ENCODE results near the gene LDLRAD4.

The LDLRAD4 gene

DNA sequence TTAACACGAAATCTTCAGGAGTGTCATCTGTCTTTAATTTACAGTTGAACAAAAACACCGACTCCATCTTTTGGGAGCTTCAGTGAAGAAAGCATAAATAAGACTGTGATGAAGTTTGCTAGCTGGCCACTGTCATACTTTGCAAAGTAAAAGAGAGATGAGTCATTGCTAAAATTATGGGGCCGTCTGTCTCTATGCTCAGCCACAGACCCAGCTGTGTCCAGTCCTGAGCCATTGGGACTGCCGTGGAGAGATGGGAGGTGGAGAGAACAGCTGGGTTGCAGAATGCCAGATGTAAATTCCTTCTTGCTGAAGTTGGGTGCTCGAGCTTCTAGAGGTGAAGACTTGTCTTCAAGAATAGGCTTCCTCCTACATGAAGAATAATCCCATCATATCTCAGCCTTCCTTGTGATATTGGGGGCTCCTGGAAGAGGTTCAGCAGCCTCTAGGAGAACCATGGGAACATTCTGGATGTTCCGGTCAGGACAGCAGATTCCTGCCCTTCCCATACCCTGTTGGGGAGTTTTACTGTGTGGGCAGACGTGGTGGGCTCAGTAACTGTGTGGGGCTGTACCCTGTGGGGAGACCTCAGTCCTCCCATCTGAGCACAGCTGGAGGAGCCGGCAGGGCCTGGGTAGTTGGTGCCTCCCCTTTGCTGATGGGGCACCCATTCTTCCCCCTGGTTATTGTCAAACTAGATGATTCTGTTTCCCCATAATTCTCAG, 71.1 kb downstream of the LDLRAD4 start:
- no peak for DNase-seq

DNA sequence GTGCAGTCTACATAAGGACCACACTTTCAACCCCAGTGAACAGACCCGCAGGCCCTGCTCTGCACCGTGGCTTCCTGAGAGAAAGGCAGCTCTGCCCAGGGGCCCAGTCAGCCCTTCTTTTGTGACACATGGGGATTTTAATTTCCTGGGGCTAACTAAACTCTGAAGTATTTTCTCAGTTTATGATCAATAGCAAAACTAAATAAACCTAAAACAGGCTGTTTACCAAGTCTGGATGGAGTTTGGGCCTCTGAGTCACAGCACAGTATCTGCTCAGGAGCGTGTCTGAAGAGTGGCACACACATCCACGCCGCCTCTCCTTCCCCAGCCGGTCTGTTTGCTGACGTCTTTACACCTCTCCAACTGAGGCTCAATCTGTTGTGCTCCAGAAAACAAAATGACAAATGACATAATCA, 72.3 kb downstream of the LDLRAD4 start:
- DNase-seq, result no peak

DNA sequence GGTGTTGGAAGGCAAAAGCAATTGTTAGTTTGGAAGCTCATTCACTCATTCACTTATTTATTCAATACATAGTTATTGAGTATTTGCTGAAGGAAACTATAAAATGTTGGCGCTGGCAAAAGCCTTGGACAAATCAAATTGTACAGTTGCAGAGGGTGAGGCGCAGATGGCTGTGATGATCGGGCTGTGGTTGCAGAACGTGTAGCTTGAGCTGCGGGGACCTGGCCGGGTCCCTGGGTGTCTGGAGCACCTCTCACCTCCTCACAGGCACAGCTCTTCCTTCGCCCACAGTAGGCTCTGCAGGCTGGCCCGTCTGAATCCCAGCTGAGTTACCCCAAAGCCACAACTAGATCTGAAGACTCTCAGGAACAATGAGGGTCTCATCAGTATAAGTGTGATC, 72.7 kb downstream of the LDLRAD4 start:
- no peak for DNase-seq

DNA sequence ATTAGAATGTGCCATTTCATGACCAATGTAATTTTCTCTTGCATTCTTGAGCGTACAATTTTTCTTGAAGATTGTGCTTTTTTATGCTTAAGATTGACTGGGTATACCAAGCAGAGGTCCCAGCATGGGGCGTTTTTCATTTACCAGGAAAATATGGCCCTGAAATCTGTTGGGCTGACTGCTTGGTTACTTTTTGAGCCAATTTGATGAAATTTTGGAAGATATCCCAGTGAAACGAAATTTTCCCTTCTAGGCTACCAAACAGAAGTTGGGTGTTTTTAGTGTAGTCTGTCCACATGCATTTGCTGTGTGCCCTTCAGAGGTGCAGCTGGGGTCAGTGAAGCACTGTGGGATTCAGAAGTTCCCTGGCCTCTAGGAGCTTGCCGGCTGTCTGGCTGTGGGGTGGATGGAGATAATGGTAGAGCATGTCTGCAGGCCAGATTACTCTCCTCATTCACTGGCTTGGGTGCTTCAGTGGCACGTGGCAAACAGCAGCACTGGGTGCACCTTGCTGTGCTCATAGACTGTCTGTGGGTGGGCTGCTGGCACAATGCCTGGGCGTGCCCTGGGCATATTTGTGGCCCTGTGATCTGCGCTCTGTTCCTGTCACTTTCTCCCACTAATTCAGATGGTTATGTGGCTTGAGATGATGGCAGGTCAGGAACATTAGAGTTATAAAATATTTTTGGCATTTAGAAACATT, 73.3 kb downstream of the LDLRAD4 start:
- no peak for DNase-seq

DNA sequence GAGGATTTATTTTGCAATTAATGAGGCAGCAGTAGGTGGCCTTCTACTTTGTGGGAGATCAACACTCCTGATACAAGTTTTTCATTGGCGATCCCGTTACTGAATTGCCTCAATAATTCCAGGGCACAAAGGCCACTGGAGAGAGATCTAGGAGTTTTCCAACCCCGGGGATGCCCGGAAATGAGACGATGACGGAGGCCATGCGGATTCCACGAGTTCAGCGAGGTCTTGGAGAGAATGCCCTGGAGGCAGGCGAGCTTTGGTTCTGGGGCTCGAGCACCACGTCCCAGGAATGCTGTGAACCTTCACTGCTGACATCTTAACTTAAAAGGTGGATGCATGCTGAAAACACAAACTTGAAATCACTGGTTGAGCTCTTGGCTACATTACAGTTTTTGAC, 74.2 kb downstream of the LDLRAD4 start:
- DNase-seq, result no peak

DNA sequence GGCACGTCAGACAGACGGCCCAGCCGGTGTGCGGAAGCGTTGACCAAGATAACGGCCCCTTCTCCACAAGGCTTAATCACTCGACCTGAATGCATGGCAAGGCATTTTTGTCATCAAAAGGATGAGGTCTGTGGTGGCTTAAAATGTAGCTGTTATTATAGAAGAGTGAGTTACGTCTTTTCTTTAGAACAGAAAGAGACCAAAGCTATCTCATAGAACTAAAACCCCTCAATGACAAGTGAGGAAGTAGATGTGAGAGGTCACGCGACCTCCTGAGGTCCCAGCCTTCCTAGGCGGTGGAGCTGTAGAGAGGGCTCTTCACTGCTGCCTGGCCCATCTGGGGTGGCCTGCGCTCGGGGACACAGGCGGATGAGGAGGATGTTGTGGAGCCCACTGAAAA, 75.7 kb downstream of the LDLRAD4 start:
- no peak for DNase-seq

DNA sequence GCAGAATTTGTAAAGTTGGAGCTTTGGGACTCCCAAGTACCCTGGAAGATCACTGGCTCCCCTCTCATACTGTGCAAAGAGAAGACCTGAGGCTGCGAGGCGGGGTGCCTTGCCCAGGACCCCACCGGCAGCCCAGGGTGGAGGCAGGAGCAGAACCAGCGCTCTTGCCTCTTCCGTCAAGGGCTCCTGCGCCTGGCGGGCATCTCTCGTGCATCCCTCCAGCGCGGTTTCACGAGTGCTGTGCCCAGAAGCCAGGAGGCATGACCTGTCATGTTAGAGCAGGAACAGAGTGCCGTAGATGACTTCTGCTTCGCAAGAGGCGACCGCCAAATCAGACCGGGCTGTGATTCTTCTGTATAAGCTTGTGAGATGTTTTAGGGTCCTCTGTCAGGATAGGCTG, 77.3 kb downstream of the LDLRAD4 start:
- DNase-seq, result no peak

DNA sequence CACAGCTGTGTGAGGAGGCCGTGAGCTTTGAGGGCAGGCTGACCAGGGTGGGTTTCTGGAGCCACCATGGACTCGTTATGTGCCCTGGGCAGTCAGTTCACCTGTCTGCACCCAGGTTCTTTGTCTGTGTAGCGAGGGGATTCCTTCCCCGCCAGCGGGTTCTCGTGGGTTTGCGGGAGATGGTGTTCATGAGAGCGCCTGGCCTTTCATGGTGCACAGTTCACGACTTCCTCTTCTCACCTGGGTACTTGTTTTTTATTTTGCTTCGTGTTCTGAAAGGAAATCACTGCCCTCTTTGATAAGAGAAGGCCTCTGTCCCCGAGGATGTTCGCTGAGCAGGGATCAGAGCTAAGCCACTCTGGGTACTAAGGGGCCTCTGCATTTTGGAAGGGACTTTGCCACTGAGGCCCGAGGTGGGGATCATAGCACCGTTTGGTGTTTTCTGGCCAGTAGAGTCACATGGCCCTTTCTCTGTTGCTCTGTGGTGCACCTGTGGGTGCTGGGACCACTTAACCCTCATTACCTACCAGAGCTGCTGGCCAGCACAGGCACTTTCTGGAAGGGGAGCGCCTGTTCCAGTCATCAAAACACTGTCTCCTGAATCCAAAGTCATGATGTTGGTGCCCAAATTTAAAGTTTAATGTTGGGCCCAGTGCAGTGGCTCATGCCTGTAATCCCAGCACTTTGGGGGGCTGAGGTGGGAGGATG, 78.5 kb downstream of the LDLRAD4 start:
- no peak for DNase-seq

DNA sequence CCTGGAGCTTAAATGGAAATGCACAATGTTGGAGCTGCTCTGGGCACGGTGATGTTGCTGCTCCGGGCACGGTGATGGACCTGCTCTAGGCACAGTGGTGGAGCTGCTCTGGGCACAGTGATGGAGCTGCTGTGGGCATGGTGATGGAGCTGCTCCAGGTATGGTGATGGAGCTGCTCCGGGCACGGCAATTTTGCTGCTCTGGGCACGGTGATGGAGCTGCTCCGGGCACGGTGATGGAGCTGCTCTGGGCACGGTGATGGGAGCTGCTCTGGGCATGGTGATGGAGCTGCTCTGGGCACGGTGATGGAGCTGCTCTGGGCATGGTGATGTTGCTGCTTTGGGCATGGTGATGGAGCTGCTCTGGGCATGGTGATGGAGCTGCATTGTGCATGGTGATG, 79.7 kb downstream of the LDLRAD4 start:
- no peak for DNase-seq

DNA sequence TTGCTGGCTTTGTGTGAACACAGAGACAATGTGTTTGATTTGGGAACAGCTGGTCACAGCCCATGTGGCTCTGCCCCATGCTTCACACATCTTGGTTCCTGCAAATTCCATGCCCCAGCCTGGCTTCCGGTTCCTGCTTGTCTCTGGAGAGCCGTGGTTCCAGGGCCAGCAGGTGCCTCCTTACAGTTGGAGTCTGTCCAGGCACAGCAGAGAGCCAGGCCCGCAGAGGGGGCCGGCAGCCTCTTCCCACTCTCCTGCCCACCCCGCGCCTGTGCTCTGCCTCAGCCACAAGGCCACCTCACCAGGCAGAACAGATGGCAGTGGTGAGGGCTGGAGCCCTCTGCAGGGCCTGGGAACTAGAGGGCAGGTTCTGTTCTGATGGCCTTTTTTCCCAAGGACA, 81.5 kb downstream of the LDLRAD4 start:
- DNase-seq, result no peak

DNA sequence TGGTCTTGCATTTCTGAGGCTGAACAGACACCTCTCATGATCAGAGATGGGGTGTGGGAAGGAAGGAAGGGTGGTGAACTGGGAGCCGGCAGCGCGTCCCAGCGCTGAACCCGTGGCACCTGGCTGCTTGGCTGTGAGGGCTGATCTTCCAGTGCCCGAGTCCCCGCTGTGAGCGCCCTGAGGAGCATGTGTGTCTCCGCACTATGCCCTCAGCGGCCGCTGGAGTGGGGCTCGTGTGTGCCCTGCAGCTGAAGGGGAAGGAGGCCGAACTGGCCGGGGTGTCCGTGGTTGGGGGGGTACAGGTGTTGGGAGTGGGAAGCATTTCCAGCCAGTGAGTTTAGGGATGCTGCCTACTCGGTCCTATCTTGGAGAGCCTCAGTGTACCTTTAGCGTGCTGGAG, 82.2 kb downstream of the LDLRAD4 start:
- DNase-seq, result no peak

DNA sequence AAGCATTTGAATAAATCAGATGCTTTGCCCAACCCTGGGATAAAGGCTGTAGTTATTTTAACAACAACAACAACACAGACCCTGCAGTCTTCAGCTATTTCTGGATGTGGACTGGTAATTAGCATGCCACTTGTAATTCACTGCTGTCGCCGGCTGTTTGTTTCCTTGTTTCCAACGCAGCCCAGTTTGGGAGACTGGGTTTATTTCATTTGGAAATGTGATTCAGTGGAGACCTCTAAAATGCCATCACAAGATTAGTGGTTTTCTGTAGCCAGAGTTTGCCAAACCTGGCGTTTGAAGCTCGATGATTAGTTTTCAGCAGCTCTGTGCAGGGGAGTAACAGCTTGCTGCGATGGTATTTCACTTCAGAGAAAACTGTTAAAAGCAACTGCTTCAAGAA, 83.5 kb downstream of the LDLRAD4 start:
- DNase-seq, result no peak

DNA sequence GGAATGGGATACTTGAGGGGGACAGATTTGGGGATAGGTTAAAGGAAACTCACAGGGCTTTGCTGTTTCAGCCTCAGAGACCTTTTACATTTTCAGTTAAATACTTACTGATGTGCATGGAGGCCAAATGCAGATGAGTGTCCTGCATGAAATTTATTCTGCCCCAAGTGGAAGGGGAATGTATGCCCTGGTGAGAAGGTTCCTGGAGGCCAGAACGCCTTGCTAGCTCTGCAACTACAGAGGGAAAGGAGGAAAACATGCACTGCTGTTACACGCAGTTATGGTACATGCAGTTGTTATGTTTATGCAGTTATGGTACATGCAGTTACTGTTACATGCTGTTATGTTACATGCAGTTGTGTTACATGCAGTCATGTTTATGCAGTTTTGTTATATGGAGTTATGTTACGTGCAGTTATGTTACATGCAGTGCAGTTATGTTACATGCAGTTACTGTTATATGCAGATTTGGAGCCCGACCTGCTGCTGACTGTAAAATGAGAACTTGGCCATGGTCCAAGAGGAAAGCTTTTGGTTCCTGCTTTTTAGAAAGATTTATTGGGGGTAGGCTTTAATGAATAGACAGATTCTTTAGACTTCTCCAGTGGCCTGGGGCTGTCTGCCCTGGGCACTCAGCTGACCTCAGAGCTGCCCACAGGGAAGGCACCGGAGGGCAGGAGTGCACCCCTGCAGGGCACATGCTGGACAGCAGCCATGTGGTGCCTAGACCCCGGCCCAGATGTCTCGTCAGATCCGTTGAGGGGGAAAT, 84.1 kb downstream of the LDLRAD4 start:
- DNase-seq, result no peak

DNA sequence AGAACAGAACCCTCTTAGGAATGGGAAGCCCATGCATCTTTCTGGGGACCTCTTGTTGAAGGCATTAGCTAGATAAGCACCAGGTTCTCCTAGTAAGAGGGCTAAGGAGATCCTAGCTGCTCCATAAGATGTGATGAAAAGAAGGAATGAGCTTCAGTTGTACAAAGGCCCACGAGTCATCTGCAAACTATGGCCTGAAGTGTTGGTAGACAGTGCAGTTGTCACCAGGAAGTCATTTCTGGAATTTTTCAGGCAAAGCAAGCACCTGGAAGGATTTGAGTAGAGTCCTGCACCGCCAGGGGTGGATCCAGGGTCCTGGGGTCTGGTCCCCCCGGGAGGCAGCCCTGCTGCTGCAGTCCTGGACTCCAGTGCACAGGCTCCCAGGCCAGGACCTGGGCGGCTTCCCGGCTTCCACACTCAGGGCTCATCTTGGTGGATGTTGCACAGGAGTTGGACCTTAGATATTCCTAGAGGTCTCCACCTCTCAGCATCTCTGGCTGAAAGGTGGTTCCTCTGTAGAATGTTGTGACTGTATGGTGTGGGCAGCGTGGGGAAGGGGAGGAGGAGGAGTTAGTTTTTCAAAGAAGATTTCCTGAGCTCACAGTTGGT, 85.3 kb downstream of the LDLRAD4 start:
- no peak for DNase-seq

DNA sequence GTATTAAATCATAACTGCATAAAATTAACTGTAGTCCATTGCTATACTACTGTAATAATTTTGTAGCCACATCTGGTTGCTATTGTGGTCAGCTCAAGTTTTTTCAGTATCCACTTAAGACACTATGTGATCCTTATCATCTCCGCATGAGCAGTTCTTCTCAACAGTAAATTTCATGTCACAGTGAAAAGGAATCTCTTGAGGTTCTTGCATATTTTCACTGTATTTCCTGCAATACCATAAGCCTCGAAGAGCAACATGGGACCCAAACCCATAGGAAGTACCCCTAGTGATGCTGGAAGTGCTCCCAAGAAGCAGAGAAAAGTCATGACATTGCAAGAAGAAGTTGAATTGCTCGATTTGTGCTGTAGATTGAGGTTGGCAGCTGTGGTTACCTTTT, 86.7 kb downstream of the LDLRAD4 start:
- no peak for DNase-seq

DNA sequence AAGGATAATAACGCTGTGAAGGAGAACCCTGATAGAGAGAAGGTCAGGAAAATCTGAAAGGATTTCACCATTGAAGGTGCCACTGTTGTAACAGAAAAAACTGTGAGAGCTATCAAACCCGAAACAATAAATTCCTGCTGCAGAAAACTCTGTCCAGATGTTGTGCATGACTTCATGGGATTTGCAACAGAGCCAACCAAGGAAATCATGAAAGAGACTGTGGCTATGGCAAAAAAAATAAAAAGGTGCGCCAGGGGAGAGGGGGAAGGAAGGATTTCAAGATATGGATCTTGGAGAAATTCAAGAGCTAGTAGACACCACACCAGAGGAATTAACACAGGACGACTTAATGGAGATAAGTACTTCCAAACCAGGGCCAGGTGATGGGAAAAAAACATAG, 88.0 kb downstream of the LDLRAD4 start:
- DNase-seq, result no peak

DNA sequence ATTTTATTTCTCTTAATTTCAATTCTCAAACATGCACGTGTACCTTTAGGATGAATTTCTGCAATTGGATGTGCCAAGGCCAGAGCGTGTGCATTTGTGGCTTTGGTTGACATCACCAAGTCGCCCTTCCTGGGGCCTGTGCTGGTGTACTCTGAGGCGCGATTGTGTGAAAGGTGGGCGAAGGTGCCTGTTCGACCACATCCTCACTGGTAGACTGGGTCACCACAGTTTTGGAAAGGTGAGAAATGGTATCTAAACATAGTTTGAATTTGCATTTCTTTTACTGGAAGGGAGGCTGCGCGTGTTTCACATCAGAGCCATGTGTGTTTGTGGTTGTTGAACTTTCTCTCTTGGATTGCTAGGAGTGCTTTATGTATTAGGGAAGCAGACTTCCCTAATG, 89.8 kb downstream of the LDLRAD4 start:
- no peak for DNase-seq

DNA sequence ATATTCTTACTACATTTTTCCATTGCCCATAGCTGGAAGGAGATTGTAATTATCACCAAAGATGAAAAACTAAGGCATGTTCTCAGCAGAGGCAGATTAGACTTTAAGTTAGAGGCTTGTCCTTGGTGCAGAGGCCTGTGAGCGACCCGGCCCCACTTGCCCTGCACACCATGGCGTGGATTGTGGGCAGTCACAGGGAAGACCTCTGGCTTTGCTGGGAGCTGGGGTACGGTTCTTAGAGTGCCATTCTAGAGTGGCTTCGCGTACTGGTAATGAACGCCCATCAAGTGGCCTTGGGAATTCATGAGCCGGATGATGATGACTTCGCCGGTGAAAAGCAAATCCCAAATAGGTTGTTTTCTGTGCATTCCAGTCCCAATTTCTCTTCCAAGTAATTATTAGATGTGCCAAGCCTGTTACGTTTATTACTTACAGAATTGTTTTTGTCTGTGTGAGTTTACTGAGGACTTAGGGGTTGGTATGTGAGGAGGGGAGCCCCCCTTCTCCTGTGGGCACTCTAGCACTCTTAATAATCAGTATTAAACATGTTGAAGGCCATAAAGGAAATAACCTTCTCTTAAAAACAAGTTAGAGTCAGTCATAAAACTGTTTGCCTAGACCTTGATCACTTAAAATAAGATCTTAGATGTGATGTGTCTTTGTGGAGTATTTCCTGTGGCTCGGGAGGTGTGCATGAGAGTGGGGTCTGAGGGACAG, 90.6 kb downstream of the LDLRAD4 start:
- DNase-seq, result no peak

DNA sequence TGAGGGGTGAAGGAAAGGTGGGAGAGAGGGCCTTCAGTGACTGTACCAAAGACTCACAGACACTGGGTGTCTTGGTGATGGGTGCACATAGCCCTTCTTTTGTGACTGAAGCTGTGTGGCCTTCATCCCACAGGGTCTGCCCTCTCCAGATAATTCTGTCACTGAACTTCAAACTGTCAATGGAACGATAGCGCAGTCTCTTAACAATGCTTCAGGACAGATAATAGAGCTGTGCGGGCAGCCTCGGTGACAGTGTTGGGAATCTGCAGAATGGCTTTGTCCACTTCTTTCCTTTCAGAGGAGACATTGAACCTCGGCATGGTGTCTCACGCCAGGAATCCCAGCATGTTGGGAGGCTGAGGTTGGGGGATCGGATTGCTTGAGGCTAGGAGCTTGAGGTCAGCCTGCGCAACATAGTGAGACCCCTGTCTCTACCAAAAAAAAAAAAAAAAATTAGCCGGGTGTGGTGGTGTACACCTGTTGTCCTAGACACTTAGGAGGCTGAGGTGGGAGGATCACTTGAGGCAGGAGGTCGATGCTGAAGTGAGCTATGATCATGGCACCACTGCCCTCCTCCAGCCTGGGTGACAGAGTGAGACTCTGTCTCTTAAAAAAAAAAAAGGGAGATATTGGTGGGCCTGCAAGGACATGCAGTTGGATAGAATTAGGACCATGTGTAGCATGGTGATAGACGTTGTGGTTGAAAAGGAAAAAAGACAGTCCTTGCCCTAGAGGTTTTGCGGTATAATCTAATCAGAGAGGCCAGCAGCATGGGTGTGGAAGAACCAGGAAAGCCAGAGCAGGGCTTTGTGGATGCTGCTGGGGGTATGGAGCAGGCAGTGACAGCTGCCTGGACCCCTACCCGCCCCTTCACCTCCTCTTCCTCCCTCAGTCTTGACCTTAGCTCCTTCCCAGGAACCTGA, 91.4 kb downstream of the LDLRAD4 start:
- DNase-seq, result no peak

DNA sequence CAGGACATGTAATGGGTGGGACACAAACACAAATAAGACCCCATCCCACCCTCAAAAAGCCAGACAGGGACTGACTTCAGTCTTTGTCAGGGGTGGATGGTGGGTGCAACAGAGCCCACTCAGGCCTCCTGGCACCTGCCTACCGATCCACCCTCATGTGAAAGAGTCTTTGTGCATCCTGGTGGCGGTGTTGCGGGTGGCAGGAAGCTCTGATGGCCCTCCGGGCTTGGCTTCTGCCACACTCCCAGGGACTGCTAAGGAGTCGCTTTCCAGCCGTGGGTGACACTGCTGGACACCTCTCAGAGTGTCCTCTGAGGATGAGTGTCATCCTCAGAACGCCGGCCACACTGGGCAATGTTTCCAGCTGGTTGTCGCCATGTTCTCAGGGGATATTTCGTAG, 92.6 kb downstream of the LDLRAD4 start:
- no peak for DNase-seq

DNA sequence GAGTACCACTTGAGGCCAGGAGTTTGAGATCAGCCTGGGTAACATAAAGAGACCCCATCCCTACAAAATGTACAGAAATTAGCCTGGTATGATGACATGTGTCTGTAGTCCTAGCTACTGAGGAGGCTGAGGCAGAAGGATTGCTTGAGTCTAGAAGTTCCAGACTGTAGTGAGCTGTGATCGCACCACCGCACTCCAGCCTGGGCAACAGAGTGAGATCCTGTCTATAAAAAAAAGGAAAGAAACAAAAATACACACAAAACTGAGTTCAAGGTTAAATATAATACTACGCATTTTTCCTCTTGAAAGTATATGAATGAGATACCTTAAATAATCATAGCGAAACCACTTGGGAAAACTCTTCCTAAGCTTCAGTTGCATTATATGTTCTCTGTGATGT, 94.0 kb downstream of the LDLRAD4 start:
- DNase-seq, result no peak

Measured in CD4-positive, alpha-beta T cell treated with Interleukin-1 beta for 1 hour (primary cell).